Measurements from ENCODE around the gene IFI27L1. TPM values are rescaled to one million over a fixed set of nuclear protein-coding genes. Genes with fewer than 3 reads are reported as not detected.
A peak's percentile ranks its signal among the peaks of the same experiment; 100 is the strongest.

IFI27L1 gene
- total and polyA plus RNA-seq, 7 donors, result 6.5 to 15.0 (median 10.4) TPM

DNA sequence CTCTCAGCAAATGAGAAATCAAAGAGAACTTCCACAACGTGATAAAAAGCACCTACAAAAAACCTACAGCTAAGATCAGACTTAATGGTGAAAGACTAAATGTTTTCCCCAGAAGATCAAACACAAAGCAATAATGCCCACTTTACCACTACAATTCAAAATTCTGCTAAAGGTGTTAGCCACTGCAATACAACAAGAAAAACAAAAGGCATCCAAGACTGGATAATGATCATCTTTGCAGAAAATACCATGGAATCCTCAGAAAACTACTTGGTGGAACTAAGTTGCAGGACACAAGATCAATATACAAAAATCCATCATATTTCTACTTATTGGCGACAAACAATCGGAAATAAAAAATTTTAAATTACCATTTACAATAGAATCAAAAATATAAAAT, 6.6 kb upstream of the IFI27L1 start:
- 96 to 98% (median 97%) methylated on average over 3 of the region's 3 CpGs for WGBS, 3 donors
- H3K9me3 ChIP-seq, result peaks cover 27% of the 10 kb centered on the region
- H3K27ac ChIP-seq, result no peak overlapping the region

GRCh38 chr14:94075008-94075407, 6.1 kb upstream of the IFI27L1 start:
- peaks cover 39% of the 10 kb centered on the region for H3K4me1 ChIP-seq
- WGBS, 3 donors, result 97 to 98% (median 97%) methylated on average over 2 of the region's 2 CpGs
- intact Hi-C loops (cut with DNase I), result no loop called here
- peaks cover 24% of the 10 kb centered on the region for H3K9me3 ChIP-seq
- peaks cover 0 to 28% of the 10 kb centered on the region in 2 donors for H3K36me3 ChIP-seq (ENCODE audit: insufficient read depth in 1 of 2, low read depth in 1 of 2)
- TF ChIP-seq CTCF (IDR thresholded peaks at IDR 0.05), result no peak
- H3K27ac ChIP-seq, result no peak overlapping the region
- no peak overlapping the region for H3K4me3 ChIP-seq
- no peaks in the 10 kb centered on the region for H3K27me3 ChIP-seq (ENCODE audit: insufficient read depth in 3 of 3, low read length in 2 of 3)
- DNase-seq (no peak), ATAC-seq (no peak)

More for the DNA sequence above, 6.6 kb upstream of the IFI27L1 start:
- no peak overlapping the region for H3K4me3 ChIP-seq
- DNase-seq, result no peak
- peaks cover 0 to 27% of the 10 kb centered on the region in 2 donors for H3K36me3 ChIP-seq (ENCODE audit: insufficient read depth in 1 of 2, low read depth in 1 of 2)
- no peak for ATAC-seq
- intact Hi-C loops (cut with DNase I), result no loop called here
- no peaks in the 10 kb centered on the region for H3K27me3 ChIP-seq (ENCODE audit: insufficient read depth in 3 of 3, low read length in 2 of 3)
- TF ChIP-seq CTCF (IDR thresholded peaks at IDR 0.05), result no peak
- H3K4me1 ChIP-seq, result peaks cover 35% of the 10 kb centered on the region

GRCh38 chr14:94077111-94077821, 3.8 kb upstream of the IFI27L1 start:
- H3K27ac ChIP-seq, result no peak overlapping the region
- peaks cover 0 to 28% of the 10 kb centered on the region in 2 donors for H3K36me3 ChIP-seq (ENCODE audit: insufficient read depth in 1 of 2, low read depth in 1 of 2)
- no peak for ATAC-seq
- 63 to 70% (median 65%) methylated on average over 7 of the region's 7 CpGs for WGBS, 3 donors
- intact Hi-C loops (cut with DNase I), result no loop called here
- peak overlapping the region; percentile 87 for H3K4me3 ChIP-seq
- no peak for TF ChIP-seq CTCF (IDR thresholded peaks at IDR 0.05)
- H3K4me1 ChIP-seq, result peaks cover 47% of the 10 kb centered on the region
- H3K27me3 ChIP-seq (ENCODE audit: insufficient read depth in 3 of 3, low read length in 2 of 3), result no peaks in the 10 kb centered on the region
- DNase-seq, result no peak
- H3K9me3 ChIP-seq, result peaks cover 17% of the 10 kb centered on the region

DNA sequence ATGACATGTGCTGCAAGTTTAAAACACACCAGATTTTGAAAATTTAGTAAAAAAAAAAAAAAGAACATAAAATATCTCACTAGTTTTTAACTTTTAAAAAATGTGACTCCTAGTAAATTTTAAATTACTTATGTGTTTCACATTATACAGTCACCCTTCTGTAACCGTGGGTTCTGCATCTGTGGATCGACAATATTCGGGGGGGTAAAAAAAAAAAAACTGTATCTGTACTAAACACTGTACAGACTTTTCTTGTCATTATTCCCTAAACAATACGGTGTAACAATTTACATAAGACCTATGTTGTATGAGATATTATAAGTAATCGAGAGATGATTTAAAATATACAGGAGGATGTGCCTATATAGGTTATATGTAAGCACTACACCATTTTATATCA, 3.3 kb upstream of the IFI27L1 start:
- Histone ChIP-seq H3K9me3 (peaks cover 17% of the 10 kb centered on the region), H3K36me3 (ENCODE audit: insufficient read depth in 1 of 2, low read depth in 1 of 2) (peaks cover 0 to 28% of the 10 kb centered on the region in 2 donors), H3K27ac (no peak overlapping the region), H3K4me1 (peaks cover 48% of the 10 kb centered on the region), H3K4me3 (peak overlapping the region; percentile 87), H3K27me3 (ENCODE audit: insufficient read depth in 3 of 3, low read length in 2 of 3) (no peaks in the 10 kb centered on the region)
- WGBS, 3 donors, result 72 to 85% (median 75%) methylated on average over 5 of the region's 5 CpGs
- intact Hi-C loops (cut with DNase I), result no loop called here
- ATAC-seq, result no peak
- TF ChIP-seq CTCF (IDR thresholded peaks at IDR 0.05), result no peak
- no peak for DNase-seq

All from psoas muscle (tissue), 8 donors.